Measurements from ENCODE around the gene LBHD2.

GRCh38 chr14:103073367-103073875 lies 10.6 kb upstream of the LBHD2 start:
- TF ChIP-seq POLR2A (IDR thresholded peaks at IDR 0.05) (no peak), CTCF (IDR thresholded peaks at IDR 0.05) (no peak)

Measured in thyroid gland (tissue), 4 donors.